Kidney (tissue), 14 donors: Measurements from ENCODE around the gene APLP2. TPM values are rescaled to one million over a fixed set of nuclear protein-coding genes. Genes with fewer than 3 reads are reported as not detected.

Experiments
- DNase-seq, 5 donors: peaks; one replicate each; pipeline ENCODE4 v3.0.0-alpha.2; 2013 to 2020
- FAIRE-seq: peaks from 2 replicates; lab custom pipeline; 2012; peaks lifted over from hg19 to GRCh38; lab: Jason Lieb, UNC
- H3K27ac ChIP-seq, 2 donors: one replicate each; pipeline ENCODE4 v1.7.0; 2013; ENCODE audit warnings: low read depth in 2 of 2, low read length in 2 of 2, inconsistent platforms in 1 of 2
- H3K27me3 ChIP-seq: one replicate; pipeline ENCODE4 v1.7.1; 2013; ENCODE audit warnings: low read length, inconsistent platforms; ENCODE audit not compliant: control insufficient read depth, insufficient read depth
- H3K36me3 ChIP-seq, 3 donors: one replicate each; pipeline versions ENCODE4 v1.7.0 to v1.7.1; 2013; ENCODE audit warnings: low read length in 3 of 3, control low read depth in 1 of 3, inconsistent platforms in 1 of 3; ENCODE audit not compliant: insufficient read depth in 3 of 3, control insufficient read depth in 2 of 3
- H3K4me1 ChIP-seq, 3 donors: one replicate each; pipeline versions ENCODE4 v1.7.0 to v1.7.1; 2013; ENCODE audit warnings: low read length in 3 of 3, inconsistent platforms in 1 of 3, low read depth in 1 of 3; ENCODE audit not compliant: control insufficient read depth in 2 of 3, insufficient read depth in 2 of 3
- H3K4me3 ChIP-seq, 3 donors: one replicate each; pipeline versions ENCODE4 v1.7.0 to v1.8.1; 2013; ENCODE audit warnings: low read length in 3 of 3, control low read depth in 1 of 3, inconsistent platforms in 1 of 3
- H3K9ac ChIP-seq, 3 donors: one replicate each; pipeline versions ENCODE4 v1.7.0 to v1.7.1; 2013; ENCODE audit warnings: low read length in 3 of 3, control low read depth in 1 of 3, inconsistent platforms in 1 of 3
- H3K9me3 ChIP-seq, 3 donors: one replicate each; pipeline versions ENCODE4 v1.7.0 to v1.7.1; 2013; ENCODE audit warnings: low read length in 3 of 3, control low read depth in 1 of 3, inconsistent platforms in 1 of 3; ENCODE audit not compliant: control insufficient read depth in 2 of 3, insufficient read depth in 1 of 3
- intact Hi-C: fragments of 100-400 bp; cut with DNase I; formaldehyde crosslinking; loops from one replicate; pipeline ENCODE4 v1.11.1; 2022
- polyA plus RNA-seq: library from polyadenylated mRNA; stranded (reverse); fragments of 350-450 nt; fragmentation: Illumina TruSeq; extraction: RNeasy Lipid Tissue Mini Kit (QIAGEN cat#74804); gene quantifications from one replicate; pipeline ENCODE4 v1.2.3, GENCODE V29; 2014; ENCODE audit warnings: low read depth, low replicate concordance; ENCODE audit not compliant: insufficient read depth
- total RNA-seq: library from RNA; stranded (reverse); fragmentation: NEBNext Ultra II Directional; extraction: Animal tissue kit (Norgen Biotek cat#: 25700); gene quantifications from one replicate; pipeline ENCODE4 v1.2.1, GENCODE V29; 2021
- TF ChIP-seq, protein P1 (sequence below): IDR thresholded peaks from 3 replicates; pipeline ENCODE4 v1.5.1; 2012; ENCODE audit warnings: mild to moderate bottlenecking, moderate library complexity, borderline replicate concordance; ENCODE audit not compliant: insufficient read depth; ENCODE audit errors: extremely low read depth
- donor health status: control.
- donor health status: control.
- donor health status: control.
- donor health status: control.
- donor health status: control.
- donor health status: DM: yes; HTN: yes; CAD: no.
- donor health status: Normal renal cell carcinoma (clear cell type).

APLP2 gene
- total and polyA plus RNA-seq, 2 donors from 2014 or later: 338 to 502 TPM

DNA sequence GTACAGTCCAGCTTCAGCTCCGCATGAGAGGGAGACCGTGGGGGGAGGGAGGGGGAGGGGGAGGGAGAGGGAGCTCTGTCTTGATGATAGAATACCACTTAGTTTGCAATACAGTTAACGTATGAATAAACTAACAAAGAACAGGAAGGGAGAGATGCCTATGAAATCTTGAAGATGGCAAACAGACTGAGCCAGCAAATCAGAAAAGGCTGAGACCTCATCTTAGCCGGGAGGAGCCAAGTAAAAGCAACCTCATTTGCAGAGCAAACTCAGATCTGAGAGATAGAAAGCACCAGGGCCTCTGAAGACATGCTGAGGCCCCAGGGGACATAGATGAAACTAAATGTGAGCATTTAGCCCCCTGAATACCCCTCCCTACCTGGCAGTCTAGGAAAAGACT, 23.0 kb downstream of the APLP2 start:
- FAIRE-seq (no peak), DNase-seq (no peak)
- Histone ChIP-seq H3K9ac (no peak overlapping the region), H3K27me3 (no peaks in the 10 kb centered on the region), H3K4me1 (peaks cover 0 to 5% (median 3%) of the 10 kb centered on the region in 3 donors), H3K36me3 (no peaks in the 10 kb centered on the region), H3K27ac (no peak overlapping the region), H3K9me3 (no peaks in the 10 kb centered on the region), H3K4me3 (no peak overlapping the region)
- TF ChIP-seq, protein P1, sequence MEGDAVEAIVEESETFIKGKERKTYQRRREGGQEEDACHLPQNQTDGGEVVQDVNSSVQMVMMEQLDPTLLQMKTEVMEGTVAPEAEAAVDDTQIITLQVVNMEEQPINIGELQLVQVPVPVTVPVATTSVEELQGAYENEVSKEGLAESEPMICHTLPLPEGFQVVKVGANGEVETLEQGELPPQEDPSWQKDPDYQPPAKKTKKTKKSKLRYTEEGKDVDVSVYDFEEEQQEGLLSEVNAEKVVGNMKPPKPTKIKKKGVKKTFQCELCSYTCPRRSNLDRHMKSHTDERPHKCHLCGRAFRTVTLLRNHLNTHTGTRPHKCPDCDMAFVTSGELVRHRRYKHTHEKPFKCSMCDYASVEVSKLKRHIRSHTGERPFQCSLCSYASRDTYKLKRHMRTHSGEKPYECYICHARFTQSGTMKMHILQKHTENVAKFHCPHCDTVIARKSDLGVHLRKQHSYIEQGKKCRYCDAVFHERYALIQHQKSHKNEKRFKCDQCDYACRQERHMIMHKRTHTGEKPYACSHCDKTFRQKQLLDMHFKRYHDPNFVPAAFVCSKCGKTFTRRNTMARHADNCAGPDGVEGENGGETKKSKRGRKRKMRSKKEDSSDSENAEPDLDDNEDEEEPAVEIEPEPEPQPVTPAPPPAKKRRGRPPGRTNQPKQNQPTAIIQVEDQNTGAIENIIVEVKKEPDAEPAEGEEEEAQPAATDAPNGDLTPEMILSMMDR: no peak
- intact Hi-C loops: no loop called here

- no peak overlapping the region for H3K27ac ChIP-seq
- H3K36me3 ChIP-seq: no peaks in the 10 kb centered on the region
- intact Hi-C loops: no loop called here
- no peaks in the 10 kb centered on the region for H3K27me3 ChIP-seq
- TF ChIP-seq, protein P1: no peak
- H3K4me1 ChIP-seq: peaks cover 3 to 7% (median 4%) of the 10 kb centered on the region in 3 donors
- FAIRE-seq: no peak
- no peak overlapping the region for H3K9ac ChIP-seq
- DNase-seq: no peak
- H3K4me3 ChIP-seq: no peak overlapping the region
- no peaks in the 10 kb centered on the region for H3K9me3 ChIP-seq
These were observed 24.9 kb downstream of the APLP2 start for GRCh38 chr11:130094614-130095013.

DNA sequence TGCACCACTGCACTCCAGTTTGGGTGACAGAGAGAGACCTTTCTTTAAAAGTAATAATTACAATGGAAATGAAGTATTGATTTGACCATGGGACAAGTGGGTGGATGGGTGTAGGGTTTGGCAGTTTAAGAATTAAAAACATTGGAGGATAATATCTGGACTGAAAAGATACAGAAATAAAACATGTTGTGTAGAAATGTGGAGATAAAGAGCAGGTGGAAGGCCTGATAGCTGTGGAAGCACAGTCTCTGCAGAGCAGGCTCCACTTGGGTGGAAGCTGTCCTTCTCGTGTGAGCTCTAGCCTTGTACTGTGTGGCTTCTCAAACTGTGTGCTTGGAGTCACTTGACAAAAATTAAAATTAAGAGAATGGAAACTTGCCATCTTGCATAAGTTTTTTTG, 25.6 kb downstream of the APLP2 start:
- TF ChIP-seq, protein P1: no peak
- FAIRE-seq: no peak

DNA sequence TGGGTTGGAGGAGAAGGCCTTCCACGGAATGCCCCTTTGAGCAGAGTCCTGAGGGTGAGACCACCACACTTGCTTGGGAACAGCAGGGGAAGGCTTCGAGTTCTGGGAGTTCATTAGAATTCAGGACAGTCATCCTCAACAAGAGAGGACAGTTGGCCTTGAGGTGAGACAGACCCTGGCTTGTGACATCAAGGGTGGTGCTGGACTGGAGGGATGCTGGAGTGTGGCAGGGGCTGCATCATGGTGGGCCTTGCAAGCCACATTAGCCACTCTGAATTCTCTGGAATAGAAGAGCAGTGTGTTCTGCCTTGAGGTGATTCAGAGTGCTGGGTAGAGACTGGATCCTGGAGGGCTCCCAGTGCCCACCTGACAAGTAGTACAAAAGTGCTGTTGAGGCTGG, 26.3 kb downstream of the APLP2 start:
- Histone ChIP-seq H3K9me3 (no peaks in the 10 kb centered on the region), H3K9ac (no peak overlapping the region), H3K36me3 (no peaks in the 10 kb centered on the region), H3K4me1 (peaks cover 3 to 9% (median 4%) of the 10 kb centered on the region in 3 donors), H3K27me3 (no peaks in the 10 kb centered on the region), H3K4me3 (no peak overlapping the region), H3K27ac (no peak overlapping the region)
- intact Hi-C loops: no loop called here
- TF ChIP-seq, protein P1: no peak
- DNase-seq: no peak
- FAIRE-seq: no peak

More for the DNA sequence above, 25.6 kb downstream of the APLP2 start:
- Histone ChIP-seq H3K27me3 (no peaks in the 10 kb centered on the region), H3K9ac (no peak overlapping the region), H3K36me3 (no peaks in the 10 kb centered on the region), H3K4me3 (no peak overlapping the region), H3K9me3 (no peaks in the 10 kb centered on the region), H3K27ac (no peak overlapping the region), H3K4me1 (peaks cover 3 to 9% (median 4%) of the 10 kb centered on the region in 3 donors)
- no peak for DNase-seq
- intact Hi-C loops: no loop called here
